Inflammatory macrophage treated with lipopolysaccharide for 4 hours (primary cell): Measurements from ENCODE around the gene C13orf46.
"Not testable (repeated sequence)": the region's sequence is repeated elsewhere in the genome, so short reads cannot be mapped to it uniquely, and the experiment has no call there.

Experiments used
- DNase-seq: peaks from one replicate; pipeline ENCODE4 v3.0.0-alpha.2; 2020

Gene C13orf46

DNA sequence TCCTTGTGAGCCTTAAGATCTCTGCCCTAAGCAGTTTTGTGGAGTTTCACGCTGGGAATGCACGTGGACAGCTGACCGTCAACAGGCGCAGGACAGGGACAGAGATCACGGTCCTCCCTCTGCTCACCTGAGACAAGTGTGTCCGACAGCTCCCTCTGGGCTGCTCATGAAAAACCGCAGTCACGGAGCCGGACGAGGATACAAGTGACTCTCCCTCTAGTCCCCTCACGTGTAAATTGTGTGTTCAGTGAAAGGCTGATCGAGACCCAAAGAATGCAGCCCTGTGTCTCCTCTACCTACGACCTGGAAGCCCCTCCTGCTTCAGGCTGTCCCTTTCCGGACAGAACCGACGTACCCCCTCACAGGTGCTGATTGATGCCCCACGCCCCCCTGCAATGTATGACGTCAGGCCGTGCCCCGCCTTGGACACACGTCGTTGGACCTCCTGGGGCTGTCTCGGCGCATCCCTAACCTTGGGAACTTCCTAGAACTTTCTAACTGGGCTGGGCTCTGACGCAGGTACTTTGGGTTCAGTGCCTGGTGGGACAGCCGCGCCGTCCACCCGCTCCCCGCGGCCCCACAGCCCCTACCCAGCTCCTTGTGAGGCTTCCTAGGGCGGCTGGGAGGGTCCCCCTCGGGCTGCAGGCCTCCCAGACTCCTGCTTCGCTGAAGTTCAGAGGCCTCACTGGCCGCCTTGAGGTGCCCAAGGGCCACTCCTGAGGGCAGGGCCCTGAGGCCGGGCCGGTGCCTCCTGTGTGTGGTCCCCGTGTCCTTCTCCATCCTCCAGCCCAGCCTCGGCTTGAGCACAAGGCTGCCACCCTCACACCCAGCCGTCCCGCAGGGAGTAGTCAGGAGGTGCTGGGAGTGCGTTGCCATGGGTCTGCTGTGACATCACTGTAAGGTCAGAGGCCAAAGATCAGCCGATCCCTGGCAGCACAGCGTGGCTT is at the start of gene C13orf46:
Gene C13orf46, minus strand, starts transcription at position 859 of the 947 bp plus-strand sequence. Its CDS starts 79 bp downstream, at position 780.
- no peak for DNase-seq

DNA sequence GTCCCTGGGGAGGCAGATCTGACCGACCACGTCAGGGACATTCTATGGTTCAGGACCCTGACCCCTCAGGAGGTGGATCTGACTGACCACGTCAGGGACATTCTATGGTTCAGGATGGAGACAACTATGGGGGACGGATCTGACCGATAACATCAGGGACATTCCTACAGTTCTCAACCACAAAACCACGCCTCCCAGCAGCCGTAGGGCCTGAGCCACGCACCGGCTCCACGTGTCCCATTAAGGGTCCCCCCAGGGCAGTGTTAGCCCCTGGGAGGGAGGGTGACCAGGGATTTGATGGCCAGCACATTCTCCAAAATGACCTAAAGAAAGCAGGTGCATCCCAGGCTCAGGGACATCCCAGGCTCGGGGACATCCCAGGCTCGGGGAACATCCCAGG is 49.0 kb upstream of the C13orf46 start:
- no peak for DNase-seq

DNA sequence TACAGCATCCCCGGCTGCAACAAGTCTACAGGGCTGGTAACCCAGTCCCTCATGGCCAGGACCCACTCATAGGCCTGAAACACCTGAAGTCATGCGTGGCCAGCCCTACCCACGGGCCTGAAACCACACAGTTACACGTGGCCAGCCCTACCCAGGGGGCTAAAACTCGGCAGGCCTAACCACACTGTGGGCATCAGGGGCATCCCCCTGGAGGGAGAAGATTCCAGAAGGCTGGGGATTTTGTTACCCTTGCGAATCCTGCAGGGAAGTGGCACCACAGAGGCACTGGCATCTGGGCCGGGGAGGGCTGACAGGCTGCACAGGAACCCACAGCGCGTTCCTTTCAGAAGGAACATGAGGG is 48.4 kb upstream of the C13orf46 start:
- no peak for DNase-seq

DNA sequence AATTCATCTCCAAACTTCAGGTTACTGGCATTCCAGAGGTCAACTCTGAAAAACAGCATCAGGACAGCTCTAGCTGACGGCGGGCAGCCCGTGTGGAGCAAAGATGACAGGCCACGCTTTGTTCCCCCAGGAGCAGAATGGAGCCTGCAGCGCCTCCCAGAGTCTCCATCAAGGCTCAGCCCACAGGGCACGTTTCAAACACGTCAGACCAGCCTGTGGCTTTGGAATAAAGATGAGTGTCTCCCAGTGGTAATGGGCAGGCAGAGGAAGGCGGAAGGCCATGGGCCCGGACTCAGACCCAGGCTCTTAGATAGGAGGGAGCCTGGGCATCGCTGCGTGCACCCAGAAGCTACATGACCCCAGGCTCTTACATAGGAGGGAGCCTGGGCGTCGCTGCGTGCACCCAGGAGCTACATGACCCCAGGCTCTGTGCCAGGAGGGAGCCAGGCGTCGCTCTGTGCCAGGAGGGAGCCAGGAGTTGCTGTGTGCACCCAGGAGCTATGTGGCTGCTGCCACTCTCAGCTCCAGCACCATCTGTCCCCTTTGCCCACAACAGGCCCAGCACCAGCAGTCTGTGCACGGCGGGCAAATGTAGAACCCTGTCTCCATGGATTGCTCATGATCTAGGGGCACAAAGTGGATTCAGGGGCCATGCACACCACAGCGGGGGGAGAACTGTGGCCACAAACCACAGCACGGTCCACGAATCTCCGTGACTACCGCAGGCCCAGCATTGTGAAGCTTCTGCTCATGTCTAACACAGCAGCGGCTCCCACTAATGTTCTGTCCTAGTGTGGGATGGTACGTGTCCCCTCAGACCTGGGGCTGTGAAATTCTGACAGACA is 47.8 kb upstream of the C13orf46 start:
- DNase-seq = no peak

DNA sequence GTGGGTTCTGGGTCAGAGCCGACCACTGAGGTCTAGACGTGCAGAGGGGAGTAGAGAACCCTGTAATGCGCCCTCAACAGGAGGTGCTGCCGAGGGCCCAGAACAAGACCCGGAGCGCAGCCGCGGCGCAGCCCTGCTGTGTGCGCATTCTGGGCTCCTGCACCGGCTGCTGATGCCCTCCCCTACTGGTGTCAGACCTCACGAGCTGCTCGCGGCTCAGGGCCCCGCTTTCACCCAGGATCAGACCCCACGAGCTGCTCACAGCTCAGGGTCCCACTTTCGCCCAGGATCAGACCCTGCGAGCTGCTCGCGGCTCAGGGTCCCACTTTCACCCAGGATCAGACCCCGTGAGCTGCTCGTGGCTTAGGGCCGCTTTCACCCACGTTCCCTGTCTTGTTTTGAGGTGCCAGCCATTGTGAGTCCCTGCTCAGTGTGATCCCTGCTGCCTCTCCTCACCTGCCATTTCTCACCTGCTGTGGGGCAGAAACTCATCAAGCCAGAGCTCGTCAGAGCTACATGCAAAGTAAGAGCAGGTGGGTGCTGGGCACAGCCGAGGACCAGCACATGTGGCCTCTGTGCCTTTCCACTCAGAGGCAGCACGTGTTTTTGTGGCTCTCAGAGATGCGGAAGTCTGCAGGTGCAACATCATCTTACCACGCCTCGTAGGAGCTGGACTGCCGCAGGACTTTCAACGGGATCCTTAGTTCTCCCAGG is 47.0 kb upstream of the C13orf46 start:
- DNase-seq = no peak

DNA sequence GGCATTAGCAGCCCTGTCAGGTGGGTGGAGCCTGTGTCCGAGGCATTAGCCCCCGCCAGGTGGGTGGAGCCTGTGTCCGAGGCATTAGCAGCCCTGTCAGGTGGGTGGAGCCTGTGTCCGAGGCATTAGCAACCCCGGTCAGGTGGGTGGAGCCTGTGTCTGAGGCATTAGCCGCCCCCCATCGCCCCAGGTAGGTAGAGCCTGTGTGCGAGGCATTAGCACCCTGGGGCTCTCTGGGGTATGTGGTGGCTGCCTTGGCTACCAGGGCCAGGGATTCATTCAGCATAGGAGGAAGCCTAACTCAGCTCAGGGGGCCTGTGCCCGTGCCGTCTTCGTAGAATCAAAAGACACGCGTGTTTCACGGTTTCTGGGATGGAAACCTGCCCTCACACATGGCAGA is 46.3 kb upstream of the C13orf46 start:
- DNase-seq = not testable (repeated sequence)

DNA sequence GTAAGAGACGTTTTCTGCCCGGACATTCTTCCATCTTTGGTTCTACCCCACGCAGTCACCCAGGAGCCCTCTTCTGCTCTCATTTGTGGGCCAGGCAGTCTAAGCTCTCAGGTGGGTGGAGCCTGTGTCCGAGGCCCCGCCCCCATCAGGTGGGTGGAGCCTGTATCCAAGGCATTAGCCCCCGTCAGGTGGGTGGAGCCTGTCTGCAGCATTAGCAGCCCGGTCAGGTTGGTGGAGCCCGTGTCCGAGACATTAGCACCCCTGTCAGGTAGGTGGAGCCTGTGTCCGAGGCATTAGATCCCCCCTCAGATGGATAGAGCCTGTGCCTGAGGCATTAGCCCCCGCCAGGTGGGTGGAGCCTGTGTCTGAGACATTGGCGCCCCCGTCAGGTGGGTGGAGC is 45.5 kb upstream of the C13orf46 start:
- no peak for DNase-seq

DNA sequence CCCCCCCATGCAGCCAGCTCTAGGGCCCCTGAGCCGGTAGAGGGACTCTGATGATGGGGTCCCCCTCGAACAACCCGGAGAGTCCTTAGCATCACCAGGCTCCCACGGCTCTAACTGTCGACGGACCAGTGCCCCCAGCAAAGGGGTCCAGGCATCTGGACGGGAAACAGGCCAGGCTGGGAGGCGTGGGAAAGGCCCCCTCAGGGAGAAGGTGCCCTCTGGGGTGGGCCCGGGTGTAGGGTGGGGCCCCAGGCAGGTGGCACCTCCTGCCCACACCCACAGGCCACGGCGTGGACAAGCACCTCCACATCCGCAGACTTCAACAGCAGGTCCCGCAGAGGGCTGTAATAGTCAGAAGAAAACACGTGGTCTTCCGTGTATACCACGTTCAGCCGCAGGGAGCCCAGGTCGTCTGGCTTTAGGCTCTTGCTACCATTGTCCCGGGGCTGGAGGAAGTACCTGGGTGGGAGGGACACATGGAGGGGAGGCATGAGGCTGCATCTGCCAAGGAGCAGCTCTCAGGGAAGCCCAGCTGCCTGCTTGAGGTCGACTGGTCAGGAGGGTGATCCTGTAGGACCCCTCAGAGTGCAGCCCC is 44.7 kb upstream of the C13orf46 start:
- DNase-seq = no peak

DNA sequence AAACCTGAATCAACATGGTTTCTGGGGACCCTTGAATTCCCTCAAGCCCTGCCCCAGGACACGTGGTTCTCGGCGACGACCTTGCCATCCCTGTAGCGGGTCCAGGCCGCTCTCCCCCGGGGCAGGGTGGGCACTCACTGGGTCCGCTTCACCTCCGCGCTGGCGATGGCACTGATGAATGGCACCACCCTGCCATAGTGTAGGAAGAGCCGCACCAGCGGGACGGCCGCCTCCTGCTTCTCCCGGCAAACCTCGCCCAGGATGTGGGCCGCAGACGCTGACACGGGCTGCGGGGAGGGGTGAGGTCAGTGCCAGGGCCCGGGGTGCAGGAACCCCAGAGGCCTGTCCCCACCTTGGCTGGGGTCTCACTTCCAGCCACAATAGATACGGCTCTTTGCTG is 44.1 kb upstream of the C13orf46 start:
- no peak for DNase-seq

DNA sequence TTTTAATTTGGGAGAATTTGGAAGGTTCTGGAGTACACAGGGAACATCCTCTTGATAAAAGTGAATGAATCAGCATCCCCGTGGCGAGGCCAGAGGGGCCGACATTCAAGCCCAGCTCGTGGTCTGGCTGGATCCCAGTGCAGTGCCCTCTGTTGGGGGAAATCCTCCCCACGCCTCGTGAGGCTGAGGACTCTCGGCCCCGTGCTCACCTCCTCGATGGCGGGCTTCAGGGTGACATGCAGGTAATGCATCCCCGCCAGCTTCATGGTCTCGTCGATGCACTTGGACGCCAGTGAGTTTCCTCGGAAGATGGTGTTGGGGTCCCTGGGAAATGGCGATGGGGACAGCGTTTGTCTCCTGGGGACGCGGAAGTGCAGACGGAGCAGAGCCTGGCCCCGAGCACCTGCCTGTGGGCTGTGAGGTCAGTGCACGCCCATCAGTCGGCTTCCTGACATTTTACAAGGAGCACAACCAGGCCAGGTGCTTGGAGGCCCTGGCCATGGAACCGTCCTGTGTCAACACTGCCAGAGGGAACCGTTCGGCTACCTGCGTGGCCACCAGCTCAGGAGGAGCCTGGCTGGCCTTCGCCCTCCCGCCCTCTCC is 43.3 kb upstream of the C13orf46 start:
- DNase-seq = no peak

DNA sequence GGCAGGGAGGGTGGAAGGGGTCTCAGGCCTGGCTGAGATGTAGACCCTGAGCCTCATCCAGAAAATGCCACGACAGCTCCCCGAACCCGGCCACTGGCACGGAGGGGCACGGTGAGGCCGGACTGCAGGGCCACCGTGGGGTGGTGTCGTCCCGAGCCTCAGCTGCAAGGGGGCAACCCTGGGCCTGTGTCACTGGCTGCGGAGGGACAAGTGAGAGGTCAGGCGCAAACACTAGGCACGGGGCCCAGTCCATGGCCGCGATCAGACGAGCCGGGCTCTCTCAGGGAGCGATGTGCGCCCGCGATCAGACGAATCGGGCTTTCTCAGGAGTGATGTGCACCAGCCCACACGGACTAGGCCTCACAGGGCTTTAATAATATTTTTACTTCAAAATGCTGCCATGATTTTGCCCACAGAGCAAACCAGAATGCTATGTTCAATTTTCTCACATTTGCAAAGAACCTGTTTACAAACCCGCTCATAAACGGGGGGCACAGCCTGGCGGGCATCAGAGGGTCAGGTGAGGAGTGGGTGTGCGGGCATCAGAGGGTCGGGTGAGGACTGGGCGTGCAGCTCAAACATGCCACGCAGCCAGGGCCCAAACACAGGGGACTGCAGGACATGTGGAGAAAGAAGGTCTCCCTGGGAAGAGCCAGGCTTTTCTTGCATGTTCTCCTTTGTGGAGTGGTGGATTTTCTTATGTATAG is 42.6 kb upstream of the C13orf46 start:
- no peak for DNase-seq

DNA sequence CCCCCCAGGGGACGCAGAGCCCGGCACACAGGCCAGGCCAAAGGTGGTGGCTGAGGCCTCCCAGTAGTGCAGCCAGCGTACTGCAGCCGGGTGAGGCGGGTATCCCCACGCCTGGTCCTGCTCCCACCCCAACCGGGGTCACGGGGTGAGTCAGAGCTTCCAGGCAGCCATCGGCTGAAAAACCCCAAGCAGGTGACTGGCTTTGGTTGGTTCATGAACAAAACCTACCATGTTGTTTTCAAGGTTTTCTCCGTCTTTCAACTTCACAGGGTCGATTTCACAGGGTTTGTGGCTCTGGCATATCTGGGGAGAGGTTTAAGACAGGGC is 42.1 kb upstream of the C13orf46 start:
- DNase-seq = no peak

DNA sequence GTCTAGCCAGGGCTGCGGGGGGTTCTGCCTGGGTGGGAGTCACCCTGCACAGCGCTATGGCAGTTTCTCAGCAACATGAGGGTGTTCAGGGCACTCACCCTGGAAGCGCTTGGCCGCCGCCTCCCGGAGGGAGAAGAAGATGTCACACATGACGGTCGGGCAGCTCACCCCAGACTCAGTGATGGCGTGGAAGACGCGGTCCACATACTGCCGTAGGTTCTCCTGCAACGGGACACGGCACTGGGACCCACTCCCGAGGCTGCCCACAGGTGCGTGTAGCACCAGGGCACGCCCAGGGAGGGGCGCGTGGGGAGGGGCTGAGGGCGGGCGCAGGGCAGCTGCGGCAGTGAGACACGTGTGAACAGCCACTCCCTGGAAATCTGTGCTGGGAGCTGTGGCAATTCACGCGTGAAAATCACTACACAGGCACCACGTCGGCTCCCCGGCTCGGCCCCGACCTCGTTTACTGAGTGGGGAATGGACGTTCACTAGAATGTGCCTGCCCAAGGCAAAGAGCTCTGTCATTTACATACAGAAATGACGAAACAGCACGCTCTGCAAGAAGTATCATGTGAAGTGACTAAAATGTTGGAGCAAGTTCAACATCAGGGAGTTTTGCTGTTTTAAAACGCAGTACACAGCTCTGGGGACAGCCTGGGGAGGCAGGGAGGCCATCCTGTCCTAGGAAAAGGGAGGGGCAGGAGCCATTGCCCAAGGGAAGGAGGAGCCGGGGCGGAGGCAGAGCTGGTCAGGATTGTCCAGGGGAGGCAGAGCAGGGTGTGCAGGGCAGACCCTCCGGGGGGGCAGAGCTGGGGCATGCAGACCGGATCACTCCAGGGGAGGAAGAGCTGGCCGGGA is 41.5 kb upstream of the C13orf46 start:
- DNase-seq = no peak

DNA sequence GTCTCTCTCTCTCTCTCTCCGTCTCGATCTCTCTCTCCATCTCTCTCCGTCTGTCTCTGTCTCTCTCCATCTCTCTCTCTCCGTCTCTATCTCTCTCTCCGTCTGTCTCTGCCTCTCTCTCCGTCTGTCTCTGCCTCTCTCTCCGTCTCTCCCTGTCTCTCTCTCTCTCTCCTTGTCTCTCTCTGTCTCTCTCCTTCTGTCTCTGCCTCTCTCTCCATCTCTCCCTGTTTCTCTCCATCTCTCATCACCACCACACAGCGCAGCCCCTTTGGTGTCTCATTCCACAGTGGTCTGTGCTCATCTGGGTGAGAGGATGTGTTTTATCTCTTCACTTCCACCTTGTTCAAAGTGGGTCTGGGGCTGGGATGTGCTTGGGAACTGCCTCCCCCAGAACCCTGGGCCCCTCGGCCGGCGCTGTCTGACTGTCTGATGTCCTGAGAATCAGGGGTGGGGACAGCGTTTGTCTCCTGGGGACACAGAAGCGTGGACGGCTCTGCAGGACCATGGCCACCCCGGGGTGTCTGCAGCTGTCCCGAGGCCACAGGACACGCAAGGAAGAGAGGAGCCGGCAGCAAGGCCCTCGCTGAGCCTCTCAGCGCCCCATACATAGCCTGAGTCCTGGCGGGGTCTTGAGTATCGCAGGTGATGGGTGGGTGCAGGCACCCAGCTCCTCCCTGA is 40.2 kb upstream of the C13orf46 start:
- no peak for DNase-seq

DNA sequence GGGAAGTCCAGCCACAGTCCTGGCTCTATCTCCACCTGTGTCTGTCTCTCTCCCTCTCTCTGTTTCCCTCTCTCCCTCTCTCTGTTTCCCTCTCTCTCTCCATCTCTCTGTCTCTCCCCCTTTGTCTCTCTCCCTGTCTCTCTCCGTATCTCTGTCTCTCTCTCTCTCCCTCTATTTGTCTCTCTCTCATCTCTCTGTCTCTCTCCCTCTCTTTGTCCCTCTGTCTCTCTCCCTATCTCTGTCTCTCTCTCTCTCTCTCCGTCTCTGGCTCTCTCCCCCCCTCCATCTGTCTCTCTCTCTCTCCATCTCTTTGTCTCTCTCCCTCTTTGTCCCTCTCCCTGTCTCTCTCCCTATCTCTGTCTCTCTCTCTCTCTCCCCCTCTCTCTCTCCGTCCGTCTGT is 39.5 kb upstream of the C13orf46 start:
- DNase-seq = no peak

DNA sequence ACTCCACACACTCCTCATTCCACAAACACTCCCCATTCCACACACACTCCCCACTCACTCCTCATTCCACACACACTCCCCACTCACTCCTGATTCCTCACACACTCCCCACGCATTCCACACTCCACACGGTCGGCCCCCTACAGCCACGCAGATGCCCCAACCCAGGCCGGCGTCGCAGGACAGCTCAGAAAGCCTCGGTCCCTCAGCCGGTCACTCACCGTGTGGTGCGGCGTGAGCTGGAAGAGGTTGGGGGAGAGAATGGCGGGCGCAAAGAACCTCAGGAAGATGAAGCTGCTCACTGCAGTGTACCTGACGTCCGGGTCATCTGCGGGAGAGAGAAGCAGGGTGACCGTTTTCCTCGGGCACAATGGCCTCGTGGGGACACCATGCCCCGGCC is 39.0 kb upstream of the C13orf46 start:
- DNase-seq = no peak

DNA sequence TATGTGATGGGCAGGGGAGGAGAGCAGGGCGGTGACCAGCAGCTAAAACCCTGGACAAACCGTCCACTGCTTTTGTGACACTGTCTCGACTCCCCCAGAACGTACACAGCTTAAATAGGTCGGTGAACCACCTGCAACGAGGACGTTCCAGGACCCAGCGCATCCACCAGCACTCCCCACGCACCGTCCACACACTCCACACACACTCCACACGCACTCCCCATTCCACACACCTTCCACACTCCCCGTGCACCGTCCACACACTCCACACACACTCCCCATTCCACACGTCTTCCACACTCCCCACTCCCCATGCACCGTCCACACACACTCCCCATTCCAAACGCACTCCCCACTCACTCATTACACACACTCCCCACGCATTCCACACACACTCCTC is 38.3 kb upstream of the C13orf46 start:
- DNase-seq = no peak

DNA sequence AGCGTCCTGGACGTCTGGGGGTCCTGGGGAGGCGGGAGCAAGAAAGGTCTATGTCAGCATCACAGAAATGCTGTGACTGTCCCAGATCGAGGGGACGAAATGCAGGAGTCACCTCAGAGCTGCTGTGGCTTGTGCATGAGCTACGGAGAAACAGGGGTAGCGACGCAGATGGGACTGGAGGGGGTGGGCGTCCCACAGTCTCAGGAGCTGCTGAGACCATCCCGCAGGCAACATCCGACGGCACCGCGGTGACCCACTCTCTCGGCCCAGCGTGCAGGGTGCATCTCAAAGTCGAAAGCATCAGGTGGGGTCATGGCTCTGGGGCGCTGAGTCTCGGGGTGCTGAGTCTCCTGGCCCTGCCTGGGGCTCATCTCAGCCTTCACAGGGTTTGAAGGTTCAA is 37.4 kb upstream of the C13orf46 start:
- DNase-seq = no peak

DNA sequence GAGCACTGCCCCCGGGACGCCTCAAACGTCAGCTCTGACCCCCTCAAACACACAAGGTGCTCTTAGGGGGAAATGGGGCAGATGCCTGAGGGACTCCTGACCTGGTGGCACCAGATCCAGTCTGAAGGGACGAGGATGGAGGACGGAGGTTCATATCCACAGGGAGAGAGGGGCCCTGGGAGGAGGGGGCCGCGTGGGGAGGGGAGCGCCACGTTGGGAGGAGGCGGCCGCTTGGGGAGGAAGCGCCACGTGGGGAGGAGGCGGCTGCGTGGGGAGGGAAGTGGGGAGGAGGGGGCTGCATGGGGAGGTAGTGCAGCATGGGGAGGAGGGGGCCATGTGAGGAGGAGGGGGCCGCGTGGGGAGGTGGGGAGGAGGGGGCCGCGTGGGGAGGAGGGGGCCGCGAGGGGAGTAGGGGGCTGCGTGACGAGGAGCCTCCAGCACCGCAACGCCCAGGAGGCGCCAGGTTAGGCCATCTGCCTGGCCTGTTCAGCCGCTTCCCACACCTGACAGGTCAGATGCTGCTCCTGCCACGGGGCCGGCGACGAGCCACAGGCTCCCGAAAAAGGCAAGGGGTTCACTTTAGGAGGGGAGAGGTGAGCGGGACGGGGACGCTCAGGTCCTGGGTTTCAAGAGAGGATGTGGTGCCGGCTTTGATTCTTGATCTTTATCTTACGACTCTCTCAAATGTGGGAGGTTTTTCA is 36.7 kb upstream of the C13orf46 start:
- DNase-seq = no peak
